GM12891 (cell line): ENCODE results near the gene MMP23B.
"Not testable (repeated sequence)": the region's sequence is repeated elsewhere in the genome, so short reads cannot be mapped to it uniquely, and the experiment has no call there.

Experiments used
- DNase-seq: peaks from one replicate; pipeline ENCODE4 v3.0.0; 2011; ENCODE audit warnings: low spot score; ENCODE audit not compliant: insufficient read length
- FAIRE-seq: peaks from 2 replicates; lab custom pipeline; 2011; peaks lifted over from hg19 to GRCh38; lab: Jason Lieb, UNC
- PAX5 ChIP-seq: IDR thresholded peaks from 2 replicates; pipeline ENCODE4 v1.6.1; 2011; ENCODE audit warnings: low read length, moderate library complexity, mild to moderate bottlenecking; ENCODE audit not compliant: insufficient read depth, severe bottlenecking
- POLR2A ChIP-seq: IDR thresholded peaks from 2 replicates; pipeline ENCODE4 v1.6.1; 2011; ENCODE audit warnings: low read depth, low read length, control low read depth
- POLR2AphosphoS5 ChIP-seq: IDR thresholded peaks from 2 replicates; pipeline ENCODE4 v1.6.1; 2011; ENCODE audit warnings: low read depth, low read length, control low read depth
- POU2F2 ChIP-seq: IDR thresholded peaks from 2 replicates; pipeline ENCODE4 v1.6.1; 2011; ENCODE audit warnings: low read depth, mild to moderate bottlenecking, control low read depth, low read length, moderate library complexity
- SPI1 ChIP-seq: IDR thresholded peaks from 2 replicates; pipeline ENCODE4 v1.6.1; 2011; ENCODE audit warnings: low read depth, low read length, control low read depth
- TAF1 ChIP-seq: IDR thresholded peaks from 2 replicates; pipeline ENCODE4 v1.6.1; 2011; ENCODE audit warnings: low read depth, low read length, control low read depth

Gene MMP23B

GRCh38 chr1:1658583-1659549 is 26.9 kb downstream of the MMP23B start, which contains the start of gene CDK11B:
CDK11B (minus strand) TSS chr1:1659004; CDS start chr1:1657485, 1,519 bp downstream.
- peak; percentile 91 for DNase-seq
- peak; percentile 56 for TF ChIP-seq SPI1
- peak; percentile 98 for FAIRE-seq

- not testable (repeated sequence) for FAIRE-seq, DNase-seq
These were observed 30.4 kb downstream of the MMP23B start for GRCh38 chr1:1662392-1662791.

GRCh38 chr1:1662830-1663560 is 31.0 kb downstream of the MMP23B start:
- FAIRE-seq, DNase-seq: not testable (repeated sequence)

- DNase-seq, FAIRE-seq: not testable (repeated sequence)
These were observed 32.3 kb downstream of the MMP23B start for GRCh38 chr1:1664318-1664717.

- TF ChIP-seq POU2F2, result no peak
- no peak for TF ChIP-seq PAX5
- TF ChIP-seq POLR2A, result no peak
- TF ChIP-seq TAF1, result no peak
- no peak for TF ChIP-seq SPI1
- TF ChIP-seq POLR2AphosphoS5, result no peak
- FAIRE-seq, result no peak
- DNase-seq, result no peak
These were observed 33.2 kb downstream of the MMP23B start for GRCh38 chr1:1664941-1665814.

- TF ChIP-seq POLR2A, result no peak
- TF ChIP-seq SPI1, result no peak
- TF ChIP-seq TAF1, result no peak
- TF ChIP-seq POU2F2, result no peak
- FAIRE-seq, result no peak
- no peak for DNase-seq
These were observed 33.9 kb downstream of the MMP23B start for GRCh38 chr1:1665815-1666251.

GRCh38 chr1:1666526-1666925 is 34.6 kb downstream of the MMP23B start:
- TF ChIP-seq POLR2A, result no peak
- TF ChIP-seq POU2F2, result no peak
- TF ChIP-seq POLR2AphosphoS5, result no peak
- no peak for TF ChIP-seq SPI1
- no peak for TF ChIP-seq PAX5
- no peak for TF ChIP-seq TAF1
- FAIRE-seq (no peak), DNase-seq (no peak)

- no peak for DNase-seq
- TF ChIP-seq POU2F2 (no peak), TAF1 (no peak), POLR2AphosphoS5 (no peak), PAX5 (no peak), POLR2A (no peak), SPI1 (no peak)
- no peak for FAIRE-seq
These were observed 37.8 kb downstream of the MMP23B start for GRCh38 chr1:1669468-1670440.

GRCh38 chr1:1670866-1671265 is 38.9 kb downstream of the MMP23B start:
- FAIRE-seq, result no peak
- no peak for DNase-seq
- TF ChIP-seq PAX5 (no peak), SPI1 (no peak), POU2F2 (no peak), POLR2A (no peak), TAF1 (no peak), POLR2AphosphoS5 (no peak)
